Neuron (in vitro differentiated cells): Measurements from ENCODE around the gene NKX2-3.

Source experiments
- H2AFZ ChIP-seq: one replicate; pipeline ENCODE4 v1.6.1; 2013; ENCODE audit warnings: low read depth, mild to moderate bottlenecking, inconsistent platforms, low read length, moderate library complexity
- H3K27me3 ChIP-seq: one replicate; pipeline ENCODE4 v1.6.1; 2013; ENCODE audit warnings: low read length; ENCODE audit not compliant: insufficient read depth
- H3K36me3 ChIP-seq: one replicate; pipeline ENCODE4 v1.6.1; 2013; ENCODE audit warnings: low read length; ENCODE audit not compliant: insufficient read depth
- H3K4me1 ChIP-seq: one replicate; pipeline ENCODE4 v1.6.1; 2013; ENCODE audit warnings: low read length; ENCODE audit not compliant: insufficient read depth
- H3K4me3 ChIP-seq: 2 replicates; pipeline ENCODE4 v1.5.1; 2013; ENCODE audit warnings: mild to moderate bottlenecking, low read length, moderate library complexity
- H3K9me3 ChIP-seq: one replicate; pipeline ENCODE4 v1.6.1; 2013; ENCODE audit warnings: low read length

NKX2-3 gene

DNA sequence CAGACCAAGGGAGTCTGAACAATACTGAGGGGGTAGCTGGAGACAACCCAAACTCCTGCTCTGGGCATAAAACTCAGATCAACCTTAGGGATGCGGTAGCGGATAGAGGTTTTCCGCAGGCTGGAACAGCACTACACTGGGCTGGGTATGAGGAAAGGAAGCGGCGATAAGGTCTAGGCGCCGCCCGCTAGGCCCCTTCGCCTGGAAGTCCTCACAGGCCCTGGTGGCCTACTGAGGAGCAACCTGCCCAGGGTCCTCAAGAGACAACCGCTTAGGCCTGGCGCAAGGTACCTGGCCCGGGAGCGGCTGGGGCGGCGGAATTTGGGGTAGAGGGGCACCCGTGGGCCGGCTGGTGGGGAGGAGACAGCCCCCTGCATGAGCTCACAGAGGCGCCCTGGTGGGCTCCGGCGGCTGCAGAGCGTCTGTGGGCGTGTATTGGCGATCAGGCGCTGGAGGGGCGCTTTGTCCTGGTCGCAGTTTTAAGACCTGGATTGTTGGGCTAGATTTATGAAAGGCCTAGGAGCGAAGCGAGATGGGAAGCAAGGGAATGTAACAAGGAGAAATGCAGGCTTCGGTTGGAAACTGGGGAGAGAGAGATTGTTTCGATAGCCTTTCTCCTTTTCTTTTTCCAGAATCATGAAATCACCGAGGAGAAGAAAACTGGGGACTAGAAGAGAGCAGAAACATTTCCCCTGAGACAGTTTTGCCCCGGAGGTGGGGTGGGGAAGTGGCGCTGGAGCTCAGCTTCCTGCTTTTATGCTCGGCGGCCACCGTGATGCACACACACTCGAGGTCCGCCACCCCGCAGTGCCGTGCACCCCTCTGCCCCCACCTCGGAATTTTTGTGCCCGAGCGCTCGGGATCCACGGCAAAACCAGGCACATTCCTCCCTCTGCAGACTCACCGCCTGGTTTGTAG is 2.4 kb upstream of the NKX2-3 start:
- Histone ChIP-seq H3K4me1 (peaks cover 3% of the 10 kb centered on the region), H3K36me3 (no peaks in the 10 kb centered on the region), H3K4me3 (no peak overlapping the region), H3K9me3 (peaks cover 5% of the 10 kb centered on the region), H2AFZ (no peak overlapping the region), H3K27me3 (peaks cover 98% of the 10 kb centered on the region)

DNA sequence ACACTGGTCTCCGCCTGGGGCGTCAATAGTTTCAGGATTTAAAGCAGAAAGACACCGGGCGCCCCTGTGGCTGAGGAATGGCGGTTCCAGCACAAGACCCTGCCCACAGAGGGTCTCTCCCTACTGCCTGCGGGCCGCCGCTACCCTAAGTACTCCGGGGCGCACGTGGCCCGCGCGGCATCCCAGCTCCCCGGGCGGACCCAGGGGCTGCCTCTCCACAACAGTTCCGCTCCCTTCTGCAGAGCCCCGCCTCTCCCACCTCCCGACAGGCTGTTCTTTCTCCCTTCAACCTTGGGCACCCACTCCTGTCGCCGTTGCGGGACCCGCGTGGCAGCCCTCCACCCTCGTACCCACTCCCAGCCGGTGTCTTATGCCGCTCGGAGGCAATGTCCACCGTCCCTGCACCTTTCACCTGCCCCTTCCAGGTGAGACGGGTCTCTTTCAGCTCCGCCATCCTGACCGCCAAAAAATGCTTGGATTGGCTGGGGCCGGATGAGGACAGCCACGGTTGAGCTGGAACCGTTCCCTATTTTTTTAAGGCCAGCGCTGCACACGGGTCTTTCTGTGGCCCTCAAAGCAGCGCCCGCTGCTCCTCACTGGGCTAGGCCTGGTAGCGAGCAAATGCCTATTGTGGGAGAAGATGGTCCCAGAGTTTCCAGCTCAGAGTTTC is 1.6 kb upstream of the NKX2-3 start:
- Histone ChIP-seq H3K4me1 (peaks cover 3% of the 10 kb centered on the region), H3K9me3 (peaks cover 5% of the 10 kb centered on the region), H3K36me3 (no peaks in the 10 kb centered on the region), H2AFZ (no peak overlapping the region), H3K27me3 (peaks cover 98% of the 10 kb centered on the region), H3K4me3 (no peak overlapping the region)

- Histone ChIP-seq H3K36me3 (no peaks in the 10 kb centered on the region), H3K4me3 (no peak overlapping the region), H3K27me3 (peaks cover 95% of the 10 kb centered on the region), H2AFZ (no peak overlapping the region), H3K9me3 (peaks cover 5% of the 10 kb centered on the region), H3K4me1 (peaks cover 6% of the 10 kb centered on the region)
Measured at GRCh38 chr10:99531696-99532593, 797 bp upstream of the NKX2-3 start.

- no peaks in the 10 kb centered on the region for H3K36me3 ChIP-seq
- no peak overlapping the region for H3K4me3 ChIP-seq
- peaks cover 91% of the 10 kb centered on the region for H3K27me3 ChIP-seq
- H3K4me1 ChIP-seq = peaks cover 15% of the 10 kb centered on the region
- no peak overlapping the region for H2AFZ ChIP-seq
- peaks cover 5% of the 10 kb centered on the region for H3K9me3 ChIP-seq
Measured at GRCh38 chr10:99533496-99534449, 1.0 kb downstream of the NKX2-3 start.

DNA sequence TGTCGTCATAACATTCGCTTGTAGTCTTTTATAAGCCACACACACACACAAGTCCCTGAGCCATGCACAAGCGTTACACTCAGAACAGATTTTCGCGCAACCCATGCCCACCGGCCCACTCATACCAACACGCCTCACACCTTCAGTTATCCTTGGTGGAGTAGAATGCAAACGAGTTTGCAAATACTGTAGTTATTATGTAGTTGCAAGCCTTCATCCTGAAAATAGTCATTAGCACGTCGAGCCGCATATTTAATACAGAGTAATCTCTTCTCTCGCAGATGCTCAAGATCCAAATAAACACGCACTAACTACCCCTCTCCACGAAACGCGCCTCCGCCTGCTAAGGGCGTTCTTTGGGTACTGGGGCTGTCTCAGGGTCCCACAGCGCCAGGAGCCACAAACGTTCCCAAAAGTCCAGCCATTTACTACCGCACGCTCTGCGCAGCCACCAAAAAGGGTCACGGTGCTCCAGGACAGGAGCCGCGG is 1.8 kb downstream of the NKX2-3 start:
- Histone ChIP-seq H3K4me3 (no peak overlapping the region), H2AFZ (no peak overlapping the region), H3K4me1 (peaks cover 15% of the 10 kb centered on the region), H3K27me3 (peaks cover 91% of the 10 kb centered on the region), H3K9me3 (peaks cover 5% of the 10 kb centered on the region), H3K36me3 (no peaks in the 10 kb centered on the region)

DNA sequence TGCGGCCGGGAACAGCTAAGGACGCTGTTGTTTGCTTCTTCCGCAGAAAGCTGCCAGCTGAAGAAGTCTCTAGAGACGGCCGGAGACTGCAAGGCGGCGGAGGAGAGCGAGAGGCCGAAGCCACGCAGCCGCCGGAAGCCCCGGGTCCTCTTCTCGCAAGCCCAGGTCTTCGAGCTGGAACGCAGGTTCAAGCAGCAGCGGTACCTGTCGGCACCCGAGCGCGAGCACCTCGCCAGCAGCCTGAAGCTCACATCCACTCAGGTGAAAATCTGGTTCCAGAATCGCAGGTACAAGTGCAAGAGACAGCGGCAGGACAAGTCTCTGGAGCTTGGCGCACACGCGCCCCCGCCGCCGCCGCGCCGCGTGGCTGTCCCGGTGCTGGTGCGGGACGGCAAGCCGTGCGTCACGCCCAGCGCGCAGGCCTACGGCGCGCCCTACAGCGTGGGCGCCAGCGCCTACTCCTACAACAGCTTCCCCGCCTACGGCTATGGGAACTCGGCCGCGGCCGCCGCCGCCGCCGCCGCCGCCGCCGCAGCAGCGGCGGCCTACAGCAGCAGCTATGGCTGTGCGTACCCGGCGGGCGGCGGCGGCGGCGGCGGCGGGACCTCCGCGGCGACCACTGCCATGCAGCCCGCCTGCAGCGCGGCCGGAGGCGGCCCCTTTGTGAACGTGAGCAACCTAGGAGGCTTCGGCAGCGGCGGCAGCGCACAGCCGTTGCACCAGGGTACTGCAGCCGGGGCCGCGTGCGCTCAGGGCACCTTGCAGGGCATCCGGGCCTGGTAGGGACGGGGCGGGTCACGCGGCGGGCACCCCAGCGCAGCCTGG is 2.4 kb downstream of the NKX2-3 start:
- no peak overlapping the region for H3K4me3 ChIP-seq
- peak overlapping the region; percentile 3 for H2AFZ ChIP-seq
- peaks cover 5% of the 10 kb centered on the region for H3K9me3 ChIP-seq
- H3K36me3 ChIP-seq = no peaks in the 10 kb centered on the region
- H3K4me1 ChIP-seq = peaks cover 15% of the 10 kb centered on the region
- peaks cover 91% of the 10 kb centered on the region for H3K27me3 ChIP-seq

DNA sequence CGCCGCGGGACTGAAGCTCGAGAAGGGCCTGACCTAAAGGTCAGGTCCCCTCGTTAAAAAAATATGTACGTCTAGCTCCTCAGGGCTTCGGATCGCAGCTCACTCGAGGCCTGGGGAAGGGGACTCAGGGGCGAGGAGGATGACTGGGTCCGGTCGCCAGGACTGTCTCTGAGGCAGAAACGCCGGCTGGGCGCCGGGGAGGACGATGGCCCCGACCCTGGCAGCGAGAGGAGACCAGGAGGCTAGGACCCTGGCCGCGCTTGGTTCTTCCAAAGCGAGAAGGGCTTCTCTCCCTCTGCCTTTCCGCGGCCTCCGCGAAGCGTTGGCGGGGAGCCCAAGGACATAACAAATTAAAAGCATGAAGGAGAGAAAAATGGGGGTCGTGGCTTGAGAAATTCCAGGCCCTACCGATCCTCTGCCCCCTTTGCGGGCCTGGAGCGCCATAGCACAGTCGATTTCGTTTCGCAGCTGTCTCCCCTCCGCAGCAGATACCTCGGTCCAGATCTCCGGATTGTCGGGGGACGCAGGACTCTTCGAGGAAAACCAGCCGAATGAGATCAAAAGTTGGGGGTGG is 3.1 kb downstream of the NKX2-3 start:
- Histone ChIP-seq H3K4me3 (no peak overlapping the region), H3K9me3 (peaks cover 5% of the 10 kb centered on the region), H3K27me3 (peaks cover 91% of the 10 kb centered on the region), H3K4me1 (peaks cover 15% of the 10 kb centered on the region), H3K36me3 (no peaks in the 10 kb centered on the region), H2AFZ (peak overlapping the region; percentile 3)

GRCh38 chr10:99536338-99537085 is 3.8 kb downstream of the NKX2-3 start:
- H3K4me3 ChIP-seq = peak overlapping the region; percentile 44
- H3K36me3 ChIP-seq = no peaks in the 10 kb centered on the region
- H3K4me1 ChIP-seq = peaks cover 15% of the 10 kb centered on the region
- peaks cover 5% of the 10 kb centered on the region for H3K9me3 ChIP-seq
- H2AFZ ChIP-seq = peak overlapping the region; percentile 53
- H3K27me3 ChIP-seq = peaks cover 91% of the 10 kb centered on the region

GRCh38 chr10:99537086-99537988 is 4.6 kb downstream of the NKX2-3 start:
- peak overlapping the region; percentile 44 for H3K4me3 ChIP-seq

More at GRCh38 chr10:99537086-99537988, 4.6 kb downstream of the NKX2-3 start:
- H2AFZ ChIP-seq = peak overlapping the region; percentile 53
- no peaks in the 10 kb centered on the region for H3K36me3 ChIP-seq
- peaks cover 15% of the 10 kb centered on the region for H3K4me1 ChIP-seq
- H3K9me3 ChIP-seq = no peaks in the 10 kb centered on the region
- H3K27me3 ChIP-seq = peaks cover 89% of the 10 kb centered on the region
